Renal cortex interstitium (tissue), 11 donors: ENCODE measurements around the gene PHPT1. TPM values are rescaled to one million over a fixed set of nuclear protein-coding genes. Genes with fewer than 3 reads are reported as not detected.

Experiments used
- DNase-seq, 11 donors: peaks; one replicate each; pipeline ENCODE4 v3.0.0-alpha.2; 2013; ENCODE audit warnings: low read depth in 9 of 11, low spot score in 4 of 11; ENCODE audit errors: extremely low read depth in 1 of 11
- polyA plus RNA-seq, 3 donors: library from polyadenylated mRNA; unstranded; fragments of 120-200 nt; gene quantifications; one replicate each; pipeline ENCODE4 v1.2.1, GENCODE V29; 2013; ENCODE audit not compliant: insufficient read length in 3 of 3

The PHPT1 gene
- polyA plus RNA-seq, 3 donors: 63.4 to 111 (median 93.7) TPM

GRCh38 chr9:136808075-136808805, 41.0 kb upstream of the PHPT1 start:
- DNase-seq: no peak

DNA sequence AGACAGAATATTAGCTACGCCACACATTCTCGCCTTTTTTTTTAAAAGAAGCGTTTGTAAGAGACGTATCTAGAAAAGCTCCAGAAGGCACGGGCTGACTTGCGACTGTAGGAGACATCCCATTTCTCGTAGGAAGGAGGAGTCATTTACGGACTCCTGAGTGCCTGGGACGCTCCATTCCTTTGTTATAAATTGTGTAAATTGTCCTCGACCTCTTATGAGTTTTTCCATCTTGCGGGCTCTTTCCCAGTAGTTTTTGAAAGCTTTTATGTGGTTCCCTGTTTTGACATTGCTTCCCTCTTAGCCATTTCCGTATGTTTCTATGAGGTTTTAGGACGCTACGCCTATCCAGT, 40.4 kb upstream of the PHPT1 start:
- DNase-seq: no peak

DNA sequence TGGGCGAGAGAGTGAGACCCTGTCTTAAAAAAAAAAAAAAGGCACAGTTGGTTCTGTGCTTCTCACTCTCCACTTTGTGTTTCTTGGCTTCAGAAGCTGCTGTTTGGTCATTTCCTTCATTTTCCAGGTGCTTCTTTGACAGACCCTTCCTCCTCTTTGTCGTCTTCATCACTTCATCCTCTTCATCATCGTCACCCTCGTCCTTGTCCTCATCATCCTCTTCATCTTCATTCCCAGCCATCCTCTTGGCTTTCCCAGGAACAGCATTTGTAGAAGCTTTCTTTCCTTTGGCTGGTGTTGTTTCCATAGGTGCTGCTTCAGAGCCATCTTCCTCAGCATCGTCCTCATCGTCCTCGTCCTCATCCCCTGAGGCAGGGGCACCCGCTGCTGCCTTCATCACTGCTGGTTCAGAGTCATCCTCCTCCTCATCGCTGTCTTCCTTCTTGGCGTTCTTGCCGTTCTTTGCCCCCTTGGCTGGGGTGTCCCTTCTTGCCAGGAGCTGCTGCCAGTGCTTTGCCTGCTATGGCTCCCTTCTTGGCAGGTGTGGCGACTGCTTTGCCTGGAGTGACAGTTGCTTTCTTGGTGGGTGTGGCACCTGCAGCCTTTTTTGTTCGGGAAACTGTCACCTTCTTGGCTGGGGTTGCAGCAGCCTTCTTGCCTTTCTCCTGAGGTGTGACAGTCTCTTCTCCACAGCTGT, 34.3 kb upstream of the PHPT1 start:
- DNase-seq: no peak

DNA sequence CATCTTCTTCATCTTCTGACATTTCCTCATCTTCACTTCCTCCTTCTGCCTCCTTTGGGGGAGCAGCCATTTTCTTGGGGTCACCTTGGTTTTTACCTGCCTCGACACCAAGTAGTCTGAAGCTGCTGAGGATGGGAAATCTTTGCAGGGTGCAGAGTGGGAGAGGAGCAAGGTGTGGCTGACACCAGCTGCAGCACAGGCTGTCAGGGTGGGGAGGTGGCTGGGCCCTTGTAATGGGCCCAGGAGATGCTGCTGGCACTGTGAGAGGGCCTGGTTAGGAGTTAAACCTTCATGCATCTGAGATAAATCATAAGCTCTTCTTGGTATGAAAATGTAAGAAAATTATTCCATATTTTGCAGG, 33.8 kb upstream of the PHPT1 start:
- DNase-seq: no peak

DNA sequence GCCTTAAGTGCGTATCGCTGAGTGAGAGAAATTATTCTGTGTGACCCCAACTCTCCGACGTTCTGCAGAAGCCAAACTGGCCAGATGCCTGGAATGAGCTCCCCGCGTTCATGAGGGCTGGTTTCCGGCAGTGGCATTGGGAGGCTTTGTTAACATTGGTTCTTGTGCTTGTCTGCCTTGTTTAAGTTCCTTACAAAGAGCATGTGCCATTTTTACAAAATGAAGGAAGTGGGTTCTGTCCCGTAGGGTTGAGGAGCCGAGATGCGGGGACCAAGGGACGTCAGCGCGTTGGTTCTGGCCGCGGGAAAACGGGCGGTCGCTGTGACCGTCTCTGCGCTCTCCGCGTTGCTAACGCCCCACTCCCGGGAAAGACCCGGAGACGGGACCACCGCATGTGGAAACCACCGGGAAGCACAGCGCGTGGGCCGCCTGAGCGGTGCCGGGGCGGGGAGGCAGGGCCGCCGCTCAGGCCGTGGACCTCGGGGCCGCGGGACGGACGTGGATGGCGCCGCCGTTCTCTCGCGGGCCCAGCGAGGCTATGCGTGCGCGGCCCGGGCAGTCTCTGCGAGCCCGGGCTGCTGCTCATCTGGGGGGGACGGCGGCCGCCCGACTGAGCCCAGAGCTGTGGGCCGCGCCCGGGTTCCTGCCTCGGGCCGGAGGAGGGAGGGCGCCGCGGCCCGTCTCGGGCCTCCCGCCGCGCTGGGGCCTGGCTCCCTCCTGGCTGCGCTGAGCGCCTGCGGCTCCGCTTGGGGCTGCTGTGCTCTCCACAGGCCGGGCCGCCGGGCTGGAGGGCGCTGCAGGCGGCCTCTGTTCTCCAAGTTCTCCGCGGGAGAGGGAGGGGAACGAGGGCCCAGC, 28.0 kb upstream of the PHPT1 start:
- no peak for DNase-seq

GRCh38 chr9:136821826-136822544, 27.2 kb upstream of the PHPT1 start:
- DNase-seq: no peak

DNA sequence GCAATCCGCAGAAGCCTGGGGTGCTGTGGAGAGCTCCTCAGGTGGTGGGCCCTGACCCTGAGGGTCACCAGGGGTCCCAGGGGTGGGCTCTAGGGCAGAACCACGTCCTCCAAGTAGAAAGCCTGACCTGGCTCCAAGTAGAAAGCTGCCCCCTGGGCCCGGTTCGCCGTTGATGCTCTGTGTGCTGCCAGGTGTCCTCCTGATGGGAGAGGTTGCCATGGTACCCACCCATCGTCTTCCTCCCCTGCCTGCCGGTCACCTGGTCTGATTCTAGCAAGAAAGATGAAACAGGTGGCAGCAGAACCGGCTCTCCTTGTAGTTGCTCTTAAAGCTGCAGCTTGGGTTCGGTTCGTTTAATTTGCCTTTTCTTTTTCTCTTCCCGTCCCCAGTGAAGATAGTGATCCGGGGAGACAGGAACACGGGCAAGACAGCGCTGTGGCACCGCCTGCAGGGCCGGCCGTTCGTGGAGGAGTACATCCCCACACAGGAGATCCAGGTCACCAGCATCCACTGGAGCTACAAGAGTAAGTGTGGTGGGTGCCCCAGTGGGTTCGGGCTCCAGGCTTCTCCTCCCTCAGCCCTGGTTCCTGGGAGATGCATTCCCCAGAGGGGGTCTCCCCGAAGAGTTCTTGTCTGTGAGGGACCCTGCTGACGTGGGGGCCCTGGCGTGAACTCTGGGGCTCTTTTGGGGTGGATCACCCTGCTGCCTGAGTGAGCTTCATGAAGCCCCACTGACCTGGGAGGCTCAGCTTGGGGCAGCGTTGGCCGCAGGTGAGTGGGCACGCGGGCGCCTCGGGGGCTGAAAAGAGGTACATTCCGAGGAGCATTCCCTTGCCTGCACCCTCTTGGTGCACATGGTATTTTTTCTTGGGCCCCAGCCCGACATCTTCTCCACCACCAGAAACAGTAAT, 25.8 kb upstream of the PHPT1 start:
- no peak for DNase-seq

DNA sequence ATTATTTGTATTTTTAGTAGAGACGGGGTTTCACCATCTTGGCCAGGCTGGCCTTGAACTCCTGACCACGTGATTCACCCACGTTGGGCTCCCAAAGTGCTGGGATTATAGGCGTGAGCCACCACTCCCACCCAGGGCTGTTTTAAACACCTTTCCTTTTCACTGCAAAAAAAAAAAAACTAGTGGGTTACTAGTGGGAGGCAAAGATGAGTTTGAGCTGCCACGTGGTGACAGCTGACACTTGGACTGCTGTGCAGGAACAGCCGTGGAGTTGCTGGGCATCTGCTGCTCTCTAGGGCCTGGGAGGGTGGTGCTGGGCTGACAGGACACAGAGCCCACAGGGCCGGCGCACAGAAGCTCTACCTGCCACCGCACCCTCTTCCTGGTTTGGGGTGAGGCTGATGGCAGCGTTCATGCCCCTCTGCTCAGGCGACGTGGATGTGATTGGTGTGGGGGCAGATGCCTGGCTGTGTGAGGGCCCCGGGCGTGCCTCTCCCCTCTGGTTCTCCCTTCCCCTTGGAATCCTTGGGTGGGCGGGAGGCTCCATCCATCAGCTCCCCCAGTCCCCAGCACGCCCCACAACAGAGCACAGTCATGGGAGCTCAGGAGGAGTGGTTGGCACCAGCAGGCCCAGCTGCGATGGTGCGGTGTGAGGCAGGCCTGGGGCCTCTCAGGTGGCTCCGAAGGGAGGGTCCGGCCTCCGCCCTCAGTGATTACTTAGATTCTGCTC, 24.5 kb upstream of the PHPT1 start:
- DNase-seq: no peak

DNA sequence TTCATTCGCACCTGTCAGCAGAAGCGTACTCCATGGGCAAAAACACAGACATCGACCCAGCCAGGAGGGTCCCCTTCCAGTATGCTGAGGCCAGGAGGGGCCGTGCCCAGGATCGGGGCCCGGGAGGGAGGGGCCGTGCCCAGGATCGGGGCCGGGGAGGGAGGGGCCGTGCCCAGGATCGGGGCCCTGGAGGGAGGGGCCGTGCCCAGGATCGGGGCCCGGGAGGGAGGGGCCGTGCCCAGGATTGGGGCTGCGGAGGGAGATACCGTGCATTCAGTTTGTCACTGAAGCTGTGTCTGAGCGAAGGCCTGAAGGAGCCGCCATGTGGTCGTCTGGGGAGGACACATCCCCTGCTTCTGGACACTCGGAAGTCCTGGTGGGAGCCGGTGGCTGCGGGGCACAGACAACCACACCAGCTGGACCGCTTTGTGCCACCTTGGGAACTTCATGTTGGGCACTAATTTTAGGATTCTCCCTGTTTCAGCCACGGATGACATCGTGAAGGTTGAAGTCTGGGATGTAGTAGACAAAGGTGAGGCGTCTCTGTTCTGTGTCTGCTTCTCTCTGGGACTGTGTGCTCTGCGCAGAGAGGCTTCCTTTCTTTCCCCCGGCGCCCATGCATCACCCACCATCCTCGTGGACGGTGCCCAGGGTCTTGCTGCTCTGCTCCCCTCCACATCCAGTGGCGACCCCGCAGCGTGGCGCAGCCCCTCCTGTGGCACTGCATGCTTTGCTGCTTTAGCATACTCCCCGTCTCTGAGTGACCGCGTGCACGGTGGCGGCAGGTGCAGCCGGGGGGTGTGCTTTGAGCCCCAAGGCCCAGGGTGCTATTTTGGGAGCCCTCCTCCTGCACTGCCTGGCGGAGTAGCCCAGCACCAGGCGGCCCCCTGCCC, 23.7 kb upstream of the PHPT1 start:
- no peak for DNase-seq

DNA sequence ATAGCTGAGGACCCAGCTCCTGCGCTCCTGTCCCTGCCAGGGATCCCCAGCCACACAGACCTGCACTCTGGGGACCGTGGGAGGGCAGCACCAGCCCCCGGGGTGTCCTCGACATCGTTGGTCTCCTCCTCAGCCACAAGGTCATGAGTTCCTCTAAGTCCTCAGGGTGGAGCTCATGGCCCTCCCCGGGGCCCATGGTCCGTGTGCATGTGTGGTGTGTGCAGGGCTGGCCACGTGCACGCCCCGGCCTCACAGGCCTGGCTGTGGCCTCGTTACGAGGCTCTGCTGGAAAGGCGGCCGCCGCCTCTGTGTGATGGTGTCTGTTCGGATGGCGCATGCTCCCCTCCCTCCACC, 23.0 kb upstream of the PHPT1 start:
- DNase-seq: no peak

GRCh38 chr9:136826703-136827582, 22.3 kb upstream of the PHPT1 start:
- no peak for DNase-seq

DNA sequence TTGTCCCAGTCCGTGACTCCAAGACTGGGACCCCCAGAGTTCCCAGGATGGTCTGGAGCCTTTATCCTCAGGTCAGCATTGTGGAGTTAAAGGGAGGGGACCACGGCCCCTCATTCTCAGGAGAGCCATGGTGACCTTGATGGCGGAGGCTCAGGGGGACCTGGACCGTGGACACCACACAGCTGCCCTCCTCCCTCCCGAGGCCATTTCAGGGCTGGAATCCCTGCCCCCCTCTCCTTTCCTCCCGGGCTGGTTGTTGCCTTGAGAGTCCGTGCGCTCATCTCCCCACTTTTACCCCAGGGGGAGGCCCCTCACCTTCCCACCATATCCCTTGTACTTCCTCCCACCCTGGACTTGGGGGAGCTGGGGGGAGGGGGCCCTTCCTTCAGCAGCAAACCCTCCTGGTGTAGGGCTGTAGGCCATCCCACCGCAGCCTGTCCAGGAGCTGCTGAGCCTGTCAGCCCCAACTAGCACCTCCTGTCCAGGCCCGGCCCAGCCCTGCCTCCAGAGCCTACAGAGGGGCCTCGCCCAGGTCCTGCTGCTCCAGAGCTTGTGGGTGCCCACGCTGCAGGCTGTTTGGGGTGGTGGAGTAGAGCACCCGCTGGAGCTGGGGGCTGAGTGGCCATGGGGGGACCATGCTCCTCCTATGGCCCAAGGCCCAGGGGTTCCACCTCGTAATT, 21.3 kb upstream of the PHPT1 start:
- DNase-seq: no peak

DNA sequence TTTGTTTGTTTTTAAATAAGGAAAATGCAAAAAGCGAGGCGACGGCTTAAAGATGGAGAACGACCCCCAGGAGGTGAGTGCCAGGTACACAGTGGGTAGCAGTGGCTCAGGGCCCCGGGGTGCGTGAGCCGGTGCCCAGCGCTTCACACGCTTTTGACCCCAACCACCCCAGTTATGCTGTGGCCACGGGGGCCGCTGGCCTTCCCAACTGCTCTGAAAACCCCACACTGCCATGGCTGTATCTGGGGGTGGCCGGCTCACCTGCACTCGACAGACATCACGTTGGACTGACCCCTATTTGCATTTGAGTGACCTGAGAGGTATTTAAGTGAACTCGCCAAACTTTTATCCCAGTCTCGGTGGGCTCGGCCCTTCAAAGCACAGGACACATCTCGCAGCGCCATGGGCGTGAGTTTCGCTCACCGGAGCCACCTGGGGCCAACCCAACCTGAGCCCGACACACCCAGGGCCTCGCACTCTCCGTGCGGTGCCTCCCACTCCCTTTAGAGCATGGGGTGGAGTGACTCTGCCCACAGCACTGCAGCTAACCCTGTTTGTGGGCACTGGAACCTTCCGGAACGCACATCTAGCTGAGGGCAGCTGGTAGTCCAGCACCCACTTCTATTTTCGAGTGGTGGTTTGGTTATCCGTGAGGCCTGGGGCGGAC, 20.6 kb upstream of the PHPT1 start:
- DNase-seq: no peak

GRCh38 chr9:136829412-136829811, 19.8 kb upstream of the PHPT1 start:
- no peak for DNase-seq
